IPS-18c (cell line): ENCODE data around the gene FLT3LG.

Experiments used
- H3K4me3 ChIP-seq: 2 replicates; pipeline ENCODE4 v1.7.0; 2013; ENCODE audit warnings: low read depth, mild to moderate bottlenecking, low read length, moderate library complexity; ENCODE audit not compliant: insufficient read depth
- H3K9me3 ChIP-seq: one replicate; pipeline ENCODE4 v1.6.1; 2013; ENCODE audit warnings: mild to moderate bottlenecking, low read length, moderate library complexity; ENCODE audit not compliant: control insufficient read depth, insufficient read depth

The FLT3LG gene

DNA sequence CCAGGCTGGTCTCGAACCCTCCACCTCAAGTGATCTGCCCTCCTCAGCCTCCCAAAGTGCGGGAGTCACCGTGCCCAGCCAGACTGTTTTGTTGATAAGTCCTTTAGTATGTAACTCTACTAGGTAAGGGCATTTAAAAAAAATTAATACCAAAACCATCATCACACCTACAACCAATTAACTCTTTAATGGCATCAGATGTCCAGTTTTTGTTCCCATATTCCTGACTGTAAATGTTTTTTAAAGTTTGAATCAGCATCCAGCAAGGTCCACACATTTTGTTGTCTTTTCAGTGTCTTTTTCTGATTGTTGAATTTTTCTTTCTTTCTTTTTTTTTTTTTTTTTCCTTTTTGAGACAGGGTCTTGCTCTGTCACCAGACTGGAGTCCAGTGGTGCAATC is 44.0 kb downstream of the FLT3LG start:
- H3K9me3 ChIP-seq, result no peaks in the 10 kb centered on the region
- no peak overlapping the region for H3K4me3 ChIP-seq

DNA sequence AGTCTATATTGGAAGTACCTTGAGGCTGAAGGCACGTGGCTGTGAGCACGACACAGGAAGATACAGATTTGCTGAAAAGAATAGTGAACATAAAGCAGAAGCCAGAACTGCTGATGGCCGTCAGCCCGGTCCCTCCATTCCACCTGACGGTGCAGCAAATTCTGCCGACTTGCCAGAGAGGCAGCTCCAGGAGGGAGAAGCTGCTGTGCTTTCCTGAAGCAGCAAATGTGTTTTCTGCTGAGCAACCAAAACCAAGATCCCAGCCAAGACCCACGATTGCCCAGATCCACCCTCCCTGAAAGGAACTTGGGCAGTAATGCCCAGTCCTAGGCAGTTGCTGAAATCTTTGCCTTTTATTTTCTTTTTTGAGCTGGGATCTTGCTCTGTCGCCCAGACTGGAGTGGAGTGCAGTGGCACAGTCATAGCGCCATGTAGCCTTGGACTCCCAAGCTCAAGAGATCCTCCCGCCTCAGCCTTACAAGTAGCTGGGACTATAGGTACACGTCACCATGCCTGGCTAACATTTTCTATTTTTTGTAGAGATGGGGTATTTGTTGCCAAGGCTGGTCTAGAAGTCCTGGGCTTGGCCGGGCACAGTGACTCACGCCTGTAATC is 46.8 kb downstream of the FLT3LG start:
- no peaks in the 10 kb centered on the region for H3K9me3 ChIP-seq
- no peak overlapping the region for H3K4me3 ChIP-seq

DNA sequence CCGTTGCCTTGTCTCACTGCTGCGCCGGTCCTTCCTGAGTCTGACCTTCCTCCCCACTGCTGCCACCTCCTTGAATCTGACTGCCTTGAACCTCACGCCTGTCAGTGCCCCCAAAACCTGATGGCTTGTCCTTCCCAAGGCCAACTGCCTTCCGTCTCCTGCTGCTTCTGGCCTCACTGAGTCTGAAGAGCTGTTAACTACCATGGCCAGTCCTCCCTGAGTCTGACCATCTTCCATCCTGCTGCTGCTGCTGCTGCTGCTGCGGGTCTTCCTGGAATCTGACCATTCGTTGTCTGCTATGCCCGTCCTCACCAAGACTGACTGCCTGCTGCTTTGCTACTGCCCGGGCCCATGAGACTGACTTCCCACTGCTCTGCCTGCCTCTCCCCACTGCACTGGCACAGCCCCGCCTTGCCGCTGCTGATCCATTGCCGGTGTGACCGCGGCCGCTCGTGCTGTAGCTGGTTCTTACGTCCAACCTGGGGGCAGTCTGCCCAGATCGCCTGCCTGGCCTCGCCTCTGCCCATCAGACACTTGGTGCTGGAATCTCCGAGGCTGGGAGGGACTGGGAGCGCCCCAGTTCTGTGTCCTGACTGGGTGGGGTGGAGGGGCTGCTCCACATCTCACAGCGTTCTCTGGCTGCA is 50.9 kb downstream of the FLT3LG start:
- Histone ChIP-seq H3K4me3 (no peak overlapping the region), H3K9me3 (no peaks in the 10 kb centered on the region)

DNA sequence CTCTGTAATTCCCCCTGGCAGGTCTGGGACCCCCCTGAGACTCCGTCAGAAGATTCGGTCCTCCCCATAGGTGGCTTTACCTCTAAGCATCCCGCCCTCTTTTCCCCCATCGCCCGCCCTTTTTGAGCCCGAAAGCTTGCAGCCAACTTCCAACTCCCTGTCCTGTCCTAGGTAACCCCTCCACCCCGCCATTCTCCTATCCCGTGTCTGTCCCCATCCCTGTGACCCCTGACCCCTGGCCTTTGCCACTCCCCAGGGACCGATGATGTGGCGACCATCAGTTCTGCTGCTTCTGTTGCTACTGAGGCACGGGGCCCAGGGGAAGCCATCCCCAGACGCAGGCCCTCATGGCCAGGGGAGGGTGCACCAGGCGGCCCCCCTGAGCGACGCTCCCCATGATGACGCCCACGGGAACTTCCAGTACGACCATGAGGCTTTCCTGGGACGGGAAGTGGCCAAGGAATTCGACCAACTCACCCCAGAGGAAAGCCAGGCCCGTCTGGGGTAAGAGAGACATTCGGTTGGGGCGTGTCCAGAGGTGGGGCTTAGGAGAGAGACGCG is 54.3 kb downstream of the FLT3LG start:
- peak overlapping the region; percentile 46 for H3K4me3 ChIP-seq
- no peaks in the 10 kb centered on the region for H3K9me3 ChIP-seq

DNA sequence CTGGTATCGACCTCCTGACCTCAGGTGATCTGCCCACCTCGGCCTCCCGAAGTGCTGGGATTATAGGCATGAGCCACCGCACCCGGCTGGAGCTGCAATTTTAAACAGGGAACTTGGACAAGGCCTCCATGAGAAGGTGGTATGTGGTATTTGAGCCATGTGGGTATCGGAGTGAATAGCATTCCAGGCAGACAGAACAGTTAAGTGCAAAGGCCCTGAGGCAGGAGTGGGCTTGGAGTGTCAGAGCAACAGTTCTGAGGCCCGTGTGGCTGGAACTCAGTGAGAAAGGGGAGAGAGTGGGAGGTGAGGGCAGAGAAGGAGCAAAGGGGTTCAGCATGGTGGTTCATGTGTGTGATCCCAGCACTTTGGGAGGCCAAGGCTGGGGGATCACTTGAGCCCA is 56.7 kb downstream of the FLT3LG start:
- H3K4me3 ChIP-seq, result no peak overlapping the region
- no peaks in the 10 kb centered on the region for H3K9me3 ChIP-seq

DNA sequence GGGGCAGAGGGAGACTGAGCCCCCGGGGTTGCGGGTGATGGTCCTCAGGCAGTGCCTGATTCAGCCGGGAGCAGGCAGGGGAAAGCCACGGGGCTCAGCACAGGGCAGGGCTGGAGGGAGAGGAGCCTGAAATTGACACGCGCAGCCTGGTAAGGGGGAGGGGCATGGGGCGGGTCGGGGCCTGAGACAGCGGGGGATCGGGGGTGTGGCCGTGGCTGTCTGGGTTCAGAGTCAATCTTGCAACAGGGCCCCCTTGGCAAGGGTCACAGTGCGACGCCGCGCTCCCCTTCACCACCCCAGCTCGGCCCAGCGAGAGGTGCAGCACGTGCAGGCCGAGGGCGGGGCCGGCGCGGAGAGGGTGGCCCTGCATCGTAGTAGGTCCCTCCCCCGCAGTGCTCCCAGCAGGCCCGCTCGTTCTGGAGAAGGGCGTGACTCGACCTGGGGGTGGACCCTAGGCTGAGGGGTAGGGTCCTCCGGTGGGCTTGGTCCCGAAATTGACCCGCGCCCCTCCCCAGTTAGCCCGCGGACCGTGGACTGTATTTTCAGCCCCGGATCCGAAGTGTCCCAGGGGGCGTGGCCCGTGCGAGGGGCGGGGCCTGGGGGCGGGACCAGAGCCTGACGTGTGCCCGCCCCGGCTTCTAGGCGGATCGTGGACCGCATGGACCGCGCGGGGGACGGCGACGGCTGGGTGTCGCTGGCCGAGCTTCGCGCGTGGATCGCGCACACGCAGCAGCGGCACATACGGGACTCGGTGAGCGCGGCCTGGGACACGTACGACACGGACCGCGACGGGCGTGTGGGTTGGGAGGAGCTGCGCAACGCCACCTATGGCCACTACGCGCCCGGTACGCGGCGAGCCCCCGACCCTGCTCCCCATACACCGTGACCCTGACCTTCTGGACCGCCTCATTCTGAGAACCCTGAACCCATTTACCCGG is 59.8 kb downstream of the FLT3LG start:
- Histone ChIP-seq H3K9me3 (no peaks in the 10 kb centered on the region), H3K4me3 (peak overlapping the region; percentile 82)

DNA sequence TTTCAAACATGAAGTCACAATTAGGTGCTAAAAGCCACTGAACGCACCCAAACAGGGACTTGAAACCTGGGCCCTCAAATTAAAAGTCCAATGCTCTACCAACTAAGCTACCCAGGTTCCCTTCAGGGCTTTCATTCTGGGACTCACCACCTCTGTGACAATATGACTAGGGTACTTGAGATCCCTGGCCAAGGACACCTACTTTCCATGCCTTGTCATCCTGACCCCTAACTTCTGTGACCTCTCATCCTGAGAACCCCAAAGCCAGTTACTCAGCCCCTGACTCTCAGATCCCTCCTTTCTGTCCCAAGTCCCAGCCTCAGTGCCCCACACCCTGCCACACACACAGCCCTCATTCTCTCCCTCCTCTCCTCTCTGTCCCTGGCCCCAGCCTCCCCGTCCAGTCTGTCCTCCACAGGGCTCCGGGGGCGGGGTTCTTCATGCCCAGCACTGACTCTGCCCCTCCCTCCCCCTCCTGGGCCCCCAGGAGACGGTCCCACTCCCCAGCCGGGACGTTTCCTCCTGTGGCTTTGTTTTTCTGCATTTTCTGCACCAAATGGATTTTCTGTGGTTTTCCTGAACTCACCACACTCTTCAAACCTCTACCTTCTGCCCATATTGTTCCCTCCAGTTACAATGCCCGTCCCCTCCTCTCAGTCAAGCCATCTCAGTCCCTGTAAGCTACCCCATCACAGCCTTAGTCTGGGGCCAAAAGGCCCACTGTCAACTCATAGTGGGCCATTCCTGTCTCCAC is 60.8 kb downstream of the FLT3LG start:
- no peaks in the 10 kb centered on the region for H3K9me3 ChIP-seq
- H3K4me3 ChIP-seq, result peak overlapping the region; percentile 82; the same call in 1 of the 2 replicates
